ENCODE results near the gene CTXND1.

- no peak for TF ChIP-seq PATZ1 (CRISPR knock-in tag; IDR thresholded peaks at IDR 0.05; ENCODE audit: borderline replicate concordance)
- no peak for TF ChIP-seq ARNTL (CRISPR knock-in tag; IDR thresholded peaks at IDR 0.05; ENCODE audit: borderline replicate concordance, low read depth)
- no peak for TF ChIP-seq ISL1 (CRISPR knock-in tag; IDR thresholded peaks at IDR 0.05)
- TF ChIP-seq ZC3H10 (CRISPR knock-in tag; IDR thresholded peaks at IDR 0.05): no peak
- no peak for TF ChIP-seq CREB5 (CRISPR knock-in tag; IDR thresholded peaks at IDR 0.05; ENCODE audit: low read depth)
- TF ChIP-seq ESRRG (CRISPR knock-in tag; IDR thresholded peaks at IDR 0.05): no peak
- no peak for TF ChIP-seq ZFP30 (CRISPR knock-in tag; IDR thresholded peaks at IDR 0.05)
- no peak for TF ChIP-seq PPARA (CRISPR knock-in tag; IDR thresholded peaks at IDR 0.05; ENCODE audit: borderline replicate concordance)
Measured at GRCh38 chr15:80151576-80151975, 100.4 kb downstream of the CTXND1 start.

Data from SK-N-SH treated with all-trans-retinoic acid at 6 μM for 48 hours (cell line).